ENCODE measurements around the gene MIXL1. TPM values are rescaled to one million over a fixed set of nuclear protein-coding genes. Genes with fewer than 3 reads are reported as not detected.

MIXL1 gene
- total RNA-seq, 1 experiment from 2014 or later: 4.7 TPM

- Mint-ChIP-seq H3K4me3 (no peak overlapping the region), H3K4me1 (peaks cover 0 to 3% of the 10 kb centered on the region in 2 experiments; a peak in 1 of 4 replicates), H3K27me3 (ENCODE audit: low read depth) (peaks cover 31% of the 10 kb centered on the region), H3K36me3 (ENCODE audit: insufficient read depth in 1 of 3, low read depth in 3 of 3) (peaks cover 0 to 7% (median 4%) of the 10 kb centered on the region in 3 experiments; a peak in 4 of 7 replicates), H3K27ac (no peak overlapping the region), H3K9me3 (no peaks in the 10 kb centered on the region; a peak in 1 of 5 replicates)
- Histone ChIP-seq H4K5ac (ENCODE audit: insufficient read length, low read depth, low read length) (no peak overlapping the region), H3K9ac (ENCODE audit: extremely low read depth, insufficient read length, low read length) (no peak overlapping the region), H3K79me2 (ENCODE audit: insufficient read depth, low read length) (no peaks in the 10 kb centered on the region), H2BK20ac (ENCODE audit: low read depth, low read length, poor library complexity, severe bottlenecking) (no peak overlapping the region), H4K8ac (replicated peaks; ENCODE audit: insufficient read length, low read depth, low read length) (no peak overlapping the region), H4K91ac (ENCODE audit: insufficient read length, low read depth, low read length) (no peak overlapping the region), H3K23me2 (ENCODE audit: insufficient read length, low read depth, low read length, poor library complexity, severe bottlenecking) (peaks cover 3% of the 10 kb centered on the region), H3K18ac (ENCODE audit: insufficient read length, low read depth, low read length) (no peak overlapping the region), H3T11ph (ENCODE audit: low read length) (no peak overlapping the region), H3K4me1 (ENCODE audit: insufficient read depth, low read length) (no peaks in the 10 kb centered on the region), H2AFZ (ENCODE audit: low read length) (no peak overlapping the region), H3K56ac (ENCODE audit: insufficient read length, low read depth, low read length) (no peak overlapping the region), H2BK12ac (ENCODE audit: insufficient read length, low read depth, low read length) (no peak overlapping the region), H3K27me3 (ENCODE audit: insufficient read depth, low read length) (no peaks in the 10 kb centered on the region; the same call in 1 of the 2 replicates), H3K27ac (ENCODE audit: insufficient read length, low read depth, low read length) (no peak overlapping the region), H3K9me3 (ENCODE audit: control insufficient read depth, low read depth, low read length) (no peaks in the 10 kb centered on the region), H2BK5ac (ENCODE audit: insufficient read length, low read length) (no peak overlapping the region), H2BK120ac (ENCODE audit: low read depth, low read length, poor library complexity, severe bottlenecking) (no peak overlapping the region), H3K14ac (ENCODE audit: insufficient read depth, low read length) (no peak overlapping the region), H2AK5ac (ENCODE audit: insufficient read length, low read length) (no peak overlapping the region), H3K79me1 (ENCODE audit: insufficient read depth, low read depth, low read length, poor library complexity, severe bottlenecking) (no peaks in the 10 kb centered on the region), H3K4ac (ENCODE audit: low read depth, low read length) (no peak overlapping the region), H3K4me2 (ENCODE audit: insufficient read depth, insufficient read length, low read length) (no peak overlapping the region), H4K20me1 (ENCODE audit: control insufficient read depth, insufficient read depth, insufficient read length) (no peaks in the 10 kb centered on the region), H2BK15ac (ENCODE audit: low read depth, low read length) (no peak overlapping the region), H3K23ac (ENCODE audit: insufficient read length, low read depth, low read length) (no peak overlapping the region)
- no CpG with 5 or more reads among the region's 3 CpGs for WGBS (ENCODE audit: extremely low coverage, insufficient read length, low lambda C conversion rate)
- no peak for TF ChIP-seq CTCF (conservative IDR thresholded peaks at IDR 0.05)
- no peak for DNase-seq
Measured at GRCh38 chr1:226226601-226227000, 3.1 kb downstream of the MIXL1 start.
